HepG2 (cell line): Measurements from ENCODE around the gene VPS13C. TPM values are rescaled to one million over a fixed set of nuclear protein-coding genes. Genes with fewer than 3 reads are reported as not detected.
A peak's percentile ranks its signal among the peaks of the same experiment; 100 is the strongest.

ENCODE experiments used
- ATAC-seq: fragments of 200-7000 bp; cut with Tn5 transposase; 3 replicates; pipeline ENCODE4 v1.9.1; 2020; ENCODE audit warnings: mild to moderate bottlenecking, moderate library complexity
- BruUV-seq: library from RNA; stranded (reverse); fragments of 400-500 nt; replicated peaks from 2 replicates; lab custom pipeline; 2021; lab: Mats Ljungman, UMichigan
- CTCF ChIA-PET: fragments of 300-600 bp; formaldehyde crosslinking; extraction: SDS; loops from one replicate; lab custom pipeline; 2021; ENCODE audit warnings: low total read pairs, inconsistent platforms, low intra/inter-chr PET ratio; lab: Yijun Ruan, JAX
- POLR2A ChIA-PET: fragments of 350-600 bp; sonication (Branson Sonifier 250); formaldehyde crosslinking; loops from one replicate; lab custom pipeline; 2020; ENCODE audit warnings: antibody characterized with exemption, inconsistent platforms; lab: Yijun Ruan, JAX
- DNase-seq: peaks from one replicate; pipeline ENCODE4 v3.0.0-alpha.2; 2015; ENCODE audit warnings: low spot score
- FAIRE-seq: peaks from 3 replicates; lab custom pipeline; 2011; peaks lifted over from hg19 to GRCh38; lab: Jason Lieb, UNC
- H2AFZ ChIP-seq: one replicate; pipeline ENCODE4 v1.6.1; 2011; ENCODE audit warnings: low read length, inconsistent platforms
- H3K27ac ChIP-seq: fragments of 300-600 bp; 3 replicates; pipeline ENCODE4 v1.8.0; 2011; ENCODE audit warnings: mixed run types, mild to moderate bottlenecking, mixed read lengths, low read length, inconsistent platforms; ENCODE audit not compliant: insufficient read depth; ENCODE audit errors: extremely low read length
- H3K27me3 ChIP-seq, 2 experiments: fragments of 200-600 bp in 1 of 2; 2 replicates in 1 of 2; 3 replicates in 1 of 2; pipeline versions ENCODE4 v1.6.0 to v1.8.0; 2011; ENCODE audit warnings: low read length in 2 of 2, mild to moderate bottlenecking in 2 of 2, moderate library complexity in 2 of 2, inconsistent platforms in 1 of 2; ENCODE audit not compliant: insufficient read depth in 2 of 2, control insufficient read depth in 1 of 2
- H3K36me3 ChIP-seq, 2 experiments: fragments of 200-600 bp in 1 of 2; replicated peaks in 1 of 2; 2 replicates in 1 of 2; 3 replicates in 1 of 2; pipeline versions ENCODE4 v1.5.1 to v1.8.0; 2011; ENCODE audit warnings: low read length in 2 of 2, inconsistent platforms in 1 of 2; ENCODE audit not compliant: insufficient read depth in 2 of 2, control insufficient read depth in 1 of 2
- H3K4me1 ChIP-seq: 2 replicates; pipeline ENCODE4 v1.5.1; 2012; ENCODE audit warnings: low read length, inconsistent platforms; ENCODE audit not compliant: insufficient read depth
- H3K4me2 ChIP-seq: 2 replicates; pipeline ENCODE4 v1.6.0; 2011; ENCODE audit warnings: low read depth, low read length, inconsistent platforms
- H3K4me3 ChIP-seq, 3 experiments: fragments of 200-600 bp in 1 of 3; sonication (generic), shearing (Covaris generic) in 1 of 3; replicated peaks in 1 of 3; 2 replicates each; pipeline ENCODE4 v1.5.1; 2011 to 2016; ENCODE audit warnings: low read length in 3 of 3, inconsistent platforms in 2 of 3, low read depth in 2 of 3, mild to moderate bottlenecking in 2 of 3, control low read depth in 1 of 3, mixed read lengths in 1 of 3; ENCODE audit not compliant: insufficient read depth in 1 of 3
- H3K79me2 ChIP-seq: one replicate; pipeline ENCODE4 v1.6.1; 2011; ENCODE audit warnings: low read length, inconsistent platforms; ENCODE audit not compliant: insufficient read depth
- H3K9ac ChIP-seq: 2 replicates; pipeline ENCODE4 v1.6.0; 2011; ENCODE audit warnings: mild to moderate bottlenecking, low read depth, low read length, inconsistent platforms; ENCODE audit not compliant: insufficient read depth
- H3K9me3 ChIP-seq: 2 replicates; pipeline ENCODE4 v1.5.1; 2012; ENCODE audit warnings: mild to moderate bottlenecking, low read length
- H4K20me1 ChIP-seq: 2 replicates; pipeline ENCODE4 v1.6.0; 2011; ENCODE audit warnings: inconsistent platforms, mild to moderate bottlenecking, low read length, moderate library complexity; ENCODE audit not compliant: insufficient read depth
- CC2D1A ChIP-seq: sonication (generic); formaldehyde crosslinking; IDR thresholded peaks from 2 replicates; pipeline ENCODE4 v1.8.1; 2023; ENCODE audit warnings: mild to moderate bottlenecking, missing genetic modification reagents
- KMT2B ChIP-seq: IDR thresholded peaks from 2 replicates; pipeline ENCODE4 v1.6.1; 2016; ENCODE audit warnings: missing genetic modification reagents, missing compliant biosample characterization
- MAZ ChIP-seq, 2 experiments: sonication (generic) in 1 of 2; formaldehyde crosslinking in 1 of 2; IDR thresholded peaks; 2 replicates each; pipeline versions ENCODE4 v1.5.0 to v1.6.1; 2012 to 2020; ENCODE audit warnings: low read depth in 2 of 2, mild to moderate bottlenecking in 2 of 2, borderline replicate concordance in 1 of 2, improper control_type of control experiment in 1 of 2, low read length in 1 of 2, missing genetic modification reagents in 1 of 2, moderate library complexity in 1 of 2
- ONECUT2 ChIP-seq: sonication (generic); formaldehyde crosslinking; IDR thresholded peaks from 2 replicates; pipeline ENCODE4 v1.4.0; 2020; ENCODE audit warnings: missing genetic modification reagents
- PCBP2 ChIP-seq: fragments of 200-400 bp; formaldehyde crosslinking; optimal IDR thresholded peaks from 2 replicates; pipeline ENCODE3; 2018; ENCODE audit warnings: low read length, low read depth; ENCODE audit not compliant: poor library complexity, severe bottlenecking
- PHF8 ChIP-seq: sonication (generic); formaldehyde crosslinking; IDR thresholded peaks from 2 replicates; pipeline ENCODE4 v1.5.0; 2020; ENCODE audit warnings: missing genetic modification reagents
- TGIF2 ChIP-seq: IDR thresholded peaks from 2 replicates; pipeline ENCODE4 v1.6.1; 2016; ENCODE audit warnings: control low read depth, missing compliant biosample characterization
- U2AF1 ChIP-seq: fragments of 200-400 bp; formaldehyde crosslinking; optimal IDR thresholded peaks from 2 replicates; pipeline ENCODE3; 2017; ENCODE audit warnings: mild to moderate bottlenecking, low read depth, low read length
- ZFP41 ChIP-seq: sonication (generic); formaldehyde crosslinking; IDR thresholded peaks from 2 replicates; pipeline ENCODE4 v1.4.0; 2020; ENCODE audit warnings: mild to moderate bottlenecking, missing genetic modification reagents, borderline replicate concordance
- ZSCAN20 ChIP-seq: sonication (generic); formaldehyde crosslinking; IDR thresholded peaks from 2 replicates; pipeline ENCODE4 v1.4.0; 2020; ENCODE audit warnings: missing genetic modification reagents, mild to moderate bottlenecking, borderline replicate concordance
- ZSCAN31 ChIP-seq: sonication (generic); formaldehyde crosslinking; IDR thresholded peaks from 2 replicates; pipeline ENCODE4 v1.5.0; 2020; ENCODE audit warnings: low read depth, mild to moderate bottlenecking, missing genetic modification reagents
- WGBS: methylation state at CpG from one replicate; pipeline ENCODE4 v1.1.6; 2017; ENCODE audit warnings: low lambda C conversion rate; 5-methylcytosine and 5-hydroxymethylcytosine counted together
- in situ Hi-C: cut with HindIII; loops from 2 replicates; pipeline ENCODE4 v1.10.0; 2017; ENCODE audit warnings: low pct_unique_long_range_greater_than_20kb; ENCODE audit not compliant: extremely low pct_ligation_motif_present
- intact Hi-C: fragments of 100-400 bp; cut with micrococcal nuclease; formaldehyde crosslinking; loops from one replicate; pipeline ENCODE4 v1.10.0; 2022; ENCODE audit not compliant: unreplicated experiment
- polyA plus RNA-seq, 8 experiments: library from polyadenylated mRNA; depleted of rRNA in 3 of 8; stranded (reverse) in 7 of 8; unstranded in 1 of 8; fragments of >200 nt; fragmentation: Illumina TruSeq in 4 of 8; extraction: Trizol in 4 of 8; gene quantifications; 2 replicates each; pipeline versions ENCODE4 v1.2.1 to v1.2.3, GENCODE V29; 2011 to 2016; ENCODE audit warnings: low read depth in 4 of 8, missing spikeins in 1 of 8, mixed read lengths in 1 of 8; ENCODE audit not compliant: insufficient read depth in 1 of 8
- total RNA-seq, 5 experiments: library from RNA; depleted of rRNA; stranded (reverse); fragments of >200 nt; fragmentation: Illumina TruSeq; extraction: Trizol; gene quantifications; 2 replicates each; pipeline ENCODE4 v1.2.3, GENCODE V29; 2016; ENCODE audit warnings: low read depth in 1 of 5
- TF ChIP-seq, protein P1 (sequence below): sonication (generic); formaldehyde crosslinking; IDR thresholded peaks from 2 replicates; pipeline ENCODE4 v1.9.0; 2022; ENCODE audit warnings: low read depth, missing genetic modification reagents
- TF ChIP-seq, protein P2 (sequence below): sonication (generic); formaldehyde crosslinking; IDR thresholded peaks from 2 replicates; pipeline ENCODE4 v1.4.0; 2020; ENCODE audit warnings: missing genetic modification reagents
- TF ChIP-seq, protein P3 (sequence below): sonication (generic); formaldehyde crosslinking; IDR thresholded peaks from 2 replicates; pipeline ENCODE4 v1.5.1; 2020; ENCODE audit warnings: mild to moderate bottlenecking, missing genetic modification reagents, borderline replicate concordance

Gene VPS13C
- total and polyA plus RNA-seq, 2 of the 13 experiments (the other 11 are each of a cell fraction or from before 2014, with no cell fraction given), result 10.9 to 26.8 TPM

DNA sequence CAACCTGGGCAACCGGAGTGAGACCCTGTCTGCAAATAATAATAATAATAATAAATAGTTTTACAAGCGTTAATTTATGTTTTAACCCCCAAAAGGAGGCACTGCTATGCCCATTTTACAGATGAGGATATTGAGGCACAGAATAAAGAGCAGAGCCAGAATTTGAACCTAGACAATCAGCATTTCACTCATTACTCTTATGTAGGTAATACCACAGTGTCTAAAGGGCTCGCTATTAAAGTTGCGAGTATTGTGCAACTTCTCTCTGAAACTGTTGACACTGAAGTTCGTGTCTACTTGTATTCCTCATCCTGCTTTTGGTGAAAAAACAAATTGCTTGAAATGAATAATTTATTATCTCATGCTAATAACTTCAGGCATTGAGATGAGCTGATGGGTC is 9.3 kb upstream of the VPS13C start (continued):
- TF ChIP-seq, protein P1, sequence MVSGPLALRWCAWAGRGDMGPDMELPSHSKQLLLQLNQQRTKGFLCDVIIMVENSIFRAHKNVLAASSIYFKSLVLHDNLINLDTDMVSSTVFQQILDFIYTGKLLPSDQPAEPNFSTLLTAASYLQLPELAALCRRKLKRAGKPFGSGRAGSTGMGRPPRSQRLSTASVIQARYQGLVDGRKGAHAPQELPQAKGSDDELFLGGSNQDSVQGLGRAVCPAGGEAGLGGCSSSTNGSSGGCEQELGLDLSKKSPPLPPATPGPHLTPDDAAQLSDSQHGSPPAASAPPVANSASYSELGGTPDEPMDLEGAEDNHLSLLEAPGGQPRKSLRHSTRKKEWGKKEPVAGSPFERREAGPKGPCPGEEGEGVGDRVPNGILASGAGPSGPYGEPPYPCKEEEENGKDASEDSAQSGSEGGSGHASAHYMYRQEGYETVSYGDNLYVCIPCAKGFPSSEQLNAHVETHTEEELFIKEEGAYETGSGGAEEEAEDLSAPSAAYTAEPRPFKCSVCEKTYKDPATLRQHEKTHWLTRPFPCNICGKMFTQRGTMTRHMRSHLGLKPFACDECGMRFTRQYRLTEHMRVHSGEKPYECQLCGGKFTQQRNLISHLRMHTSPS (CRISPR knock-in tag), result no peak
- TF ChIP-seq, protein P2, sequence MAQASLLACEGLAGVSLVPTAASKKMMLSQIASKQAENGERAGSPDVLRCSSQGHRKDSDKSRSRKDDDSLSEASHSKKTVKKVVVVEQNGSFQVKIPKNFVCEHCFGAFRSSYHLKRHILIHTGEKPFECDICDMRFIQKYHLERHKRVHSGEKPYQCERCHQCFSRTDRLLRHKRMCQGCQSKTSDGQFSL, result no peak
- TF ChIP-seq U2AF1 (no peak), ZSCAN20 (CRISPR knock-in tag) (no peak), PCBP2 (no peak), ONECUT2 (CRISPR knock-in tag) (no peak), ZFP41 (CRISPR knock-in tag) (no peak), PHF8 (CRISPR knock-in tag) (no peak), KMT2B (CRISPR knock-in tag) (no peak), CC2D1A (CRISPR knock-in tag) (no peak)

DNA sequence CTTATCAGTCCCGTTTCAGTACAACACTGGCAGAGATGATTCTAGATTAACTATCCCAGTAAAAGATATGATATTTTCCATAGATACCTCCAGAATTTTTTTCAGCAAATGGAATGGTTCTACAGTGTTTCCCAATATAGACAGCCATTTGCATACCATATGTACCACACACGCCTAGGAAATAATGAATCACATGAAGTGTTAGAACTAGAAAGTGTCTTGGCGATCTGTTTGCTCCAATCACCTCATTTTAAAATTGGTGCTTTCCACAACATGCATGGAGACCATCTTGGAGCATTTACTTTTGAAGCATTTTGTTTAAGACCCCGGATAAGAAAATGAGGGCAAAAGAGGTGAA is 8.5 kb upstream of the VPS13C start:
- Histone ChIP-seq H3K27me3 (no peaks in the 10 kb centered on the region; a peak in 1 of 5 replicates), H3K79me2 (no peaks in the 10 kb centered on the region), H3K4me2 (peak overlapping the region; percentile 81), H3K36me3 (no peaks in the 10 kb centered on the region), H3K9ac (peak overlapping the region; percentile 18; the same call in 1 of the 2 replicates), H2AFZ (no peak overlapping the region), H3K4me1 (peaks cover 34% of the 10 kb centered on the region), H4K20me1 (no peaks in the 10 kb centered on the region; the same call in 1 of the 2 replicates), H3K4me3 (peak overlapping the region; percentile 47 to 75 (median 54)), H3K27ac (no peak overlapping the region), H3K9me3 (no peaks in the 10 kb centered on the region)
- ChIA-PET POLR2A (no interaction called here), CTCF (no interaction called here)
- ATAC-seq (no peak), FAIRE-seq (no peak), DNase-seq (no peak)
- BruUV-seq, result no TSS peak
- intact Hi-C loops, result loop anchor here (1.0 kb wide), 1 partner anchor 47 kb away; no protein-coding TSS in a partner anchor
- in situ Hi-C loops, result loop anchor here (5.0 kb wide), 1 partner anchor 196 kb away; no protein-coding TSS in a partner anchor
- 18% methylated on average over 4 of the region's 4 CpGs for WGBS
- TF ChIP-seq ZSCAN31 (CRISPR knock-in tag), result peak; percentile 14; the same call in 1 of the 2 replicates
- TF ChIP-seq, protein P3, sequence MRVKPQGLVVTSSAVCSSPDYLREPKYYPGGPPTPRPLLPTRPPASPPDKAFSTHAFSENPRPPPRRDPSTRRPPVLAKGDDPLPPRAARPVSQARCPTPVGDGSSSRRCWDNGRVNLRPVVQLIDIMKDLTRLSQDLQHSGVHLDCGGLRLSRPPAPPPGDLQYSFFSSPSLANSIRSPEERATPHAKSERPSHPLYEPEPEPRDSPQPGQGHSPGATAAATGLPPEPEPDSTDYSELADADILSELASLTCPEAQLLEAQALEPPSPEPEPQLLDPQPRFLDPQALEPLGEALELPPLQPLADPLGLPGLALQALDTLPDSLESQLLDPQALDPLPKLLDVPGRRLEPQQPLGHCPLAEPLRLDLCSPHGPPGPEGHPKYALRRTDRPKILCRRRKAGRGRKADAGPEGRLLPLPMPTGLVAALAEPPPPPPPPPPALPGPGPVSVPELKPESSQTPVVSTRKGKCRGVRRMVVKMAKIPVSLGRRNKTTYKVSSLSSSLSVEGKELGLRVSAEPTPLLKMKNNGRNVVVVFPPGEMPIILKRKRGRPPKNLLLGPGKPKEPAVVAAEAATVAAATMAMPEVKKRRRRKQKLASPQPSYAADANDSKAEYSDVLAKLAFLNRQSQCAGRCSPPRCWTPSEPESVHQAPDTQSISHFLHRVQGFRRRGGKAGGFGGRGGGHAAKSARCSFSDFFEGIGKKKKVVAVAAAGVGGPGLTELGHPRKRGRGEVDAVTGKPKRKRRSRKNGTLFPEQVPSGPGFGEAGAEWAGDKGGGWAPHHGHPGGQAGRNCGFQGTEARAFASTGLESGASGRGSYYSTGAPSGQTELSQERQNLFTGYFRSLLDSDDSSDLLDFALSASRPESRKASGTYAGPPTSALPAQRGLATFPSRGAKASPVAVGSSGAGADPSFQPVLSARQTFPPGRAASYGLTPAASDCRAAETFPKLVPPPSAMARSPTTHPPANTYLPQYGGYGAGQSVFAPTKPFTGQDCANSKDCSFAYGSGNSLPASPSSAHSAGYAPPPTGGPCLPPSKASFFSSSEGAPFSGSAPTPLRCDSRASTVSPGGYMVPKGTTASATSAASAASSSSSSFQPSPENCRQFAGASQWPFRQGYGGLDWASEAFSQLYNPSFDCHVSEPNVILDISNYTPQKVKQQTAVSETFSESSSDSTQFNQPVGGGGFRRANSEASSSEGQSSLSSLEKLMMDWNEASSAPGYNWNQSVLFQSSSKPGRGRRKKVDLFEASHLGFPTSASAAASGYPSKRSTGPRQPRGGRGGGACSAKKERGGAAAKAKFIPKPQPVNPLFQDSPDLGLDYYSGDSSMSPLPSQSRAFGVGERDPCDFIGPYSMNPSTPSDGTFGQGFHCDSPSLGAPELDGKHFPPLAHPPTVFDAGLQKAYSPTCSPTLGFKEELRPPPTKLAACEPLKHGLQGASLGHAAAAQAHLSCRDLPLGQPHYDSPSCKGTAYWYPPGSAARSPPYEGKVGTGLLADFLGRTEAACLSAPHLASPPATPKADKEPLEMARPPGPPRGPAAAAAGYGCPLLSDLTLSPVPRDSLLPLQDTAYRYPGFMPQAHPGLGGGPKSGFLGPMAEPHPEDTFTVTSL (CRISPR knock-in tag), result 0 out of 2 replicates have a peak, but pooled peaks have one; percentile 17
- TF ChIP-seq TGIF2 (CRISPR knock-in tag), result 0 out of 2 replicates have a peak, but pooled peaks have one; percentile 1
- TF ChIP-seq MAZ (IDR thresholded peaks at IDR 0.05; ENCODE audit: borderline replicate concordance, low read depth, low read length), result no peak
- 0 out of 2 replicates have a peak, but pooled peaks have one; percentile 14 for TF ChIP-seq MAZ (CRISPR knock-in tag; IDR thresholded peaks at IDR 0.05; ENCODE audit: low read depth)
